GM19240 (cell line): ENCODE data around the gene ANKRD36.
"Not testable (repeated sequence)": the region's sequence is repeated elsewhere in the genome, so short reads cannot be mapped to it uniquely, and the experiment has no call there.

Experiments
- DNase-seq: peaks from one replicate; pipeline ENCODE4 v3.0.0; 2011; ENCODE audit warnings: low spot score; ENCODE audit not compliant: insufficient read length

The ANKRD36 gene

GRCh38 chr2:97276232-97276798, 163.4 kb downstream of the ANKRD36 start:
- DNase-seq = not testable (repeated sequence)

GRCh38 chr2:97285187-97285586, 172.2 kb downstream of the ANKRD36 start:
- DNase-seq = not testable (repeated sequence)

- not testable (repeated sequence) for DNase-seq
These were observed 180.7 kb downstream of the ANKRD36 start for GRCh38 chr2:97293687-97294086.
